ENCODE data around the gene SRBD1. TPM values are rescaled to one million over a fixed set of nuclear protein-coding genes. Genes with fewer than 3 reads are reported as not detected.

The SRBD1 gene
- polyA plus RNA-seq, 3 donors: 5.8 to 9.2 (median 7.0) TPM

DNA sequence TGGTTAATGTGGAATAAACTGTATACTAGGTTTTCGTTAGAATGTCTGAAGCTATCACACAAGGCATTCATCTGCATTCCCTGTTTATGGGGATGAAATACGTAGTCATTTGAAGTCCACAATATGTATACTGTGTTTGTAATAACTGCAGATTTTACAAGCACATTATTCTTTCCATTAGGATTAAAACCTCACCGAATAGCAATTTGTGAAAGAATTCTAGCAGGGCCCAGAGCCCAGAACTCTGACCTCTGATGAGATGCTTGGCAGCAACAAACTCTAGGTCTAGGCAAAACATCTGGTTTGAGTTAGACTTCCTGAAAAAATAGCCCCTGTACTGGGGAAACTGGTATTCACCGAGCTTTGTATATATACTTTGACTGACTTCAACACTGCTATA, 158.2 kb downstream of the SRBD1 start:
- DNase-seq: no peak
- Histone ChIP-seq H3K36me3 (replicated peaks in 1 of 2; ENCODE audit: control insufficient read depth in 1 of 2, insufficient read depth in 2 of 2, low read length in 2 of 2) (no peaks in the 10 kb centered on the region), H3K9ac (ENCODE audit: insufficient read depth, low read length, poor library complexity, severe bottlenecking) (no peak overlapping the region), H3K4me3 (replicated peaks in 1 of 3; ENCODE audit: low read depth in 2 of 3, low read length in 3 of 3) (no peak overlapping the region), H3K9me3 (replicated peaks in 1 of 2; ENCODE audit: control insufficient read depth in 1 of 2, insufficient read depth in 1 of 2, low read length in 2 of 2) (no peaks in the 10 kb centered on the region), H3K27me3 (ENCODE audit: control insufficient read depth in 2 of 2, insufficient read depth in 2 of 2, low read length in 2 of 2) (no peaks in the 10 kb centered on the region), H3K27ac (ENCODE audit: low read depth in 1 of 2, low read length in 2 of 2) (no peak overlapping the region), H3K79me2 (ENCODE audit: insufficient read depth, low read length) (no peaks in the 10 kb centered on the region), H4K20me1 (ENCODE audit: insufficient read depth, low read length) (no peaks in the 10 kb centered on the region), H3K4me1 (ENCODE audit: control insufficient read depth in 1 of 2, insufficient read depth in 2 of 2, low read length in 2 of 2) (no peaks in the 10 kb centered on the region), H2AFZ (ENCODE audit: insufficient read depth, low read depth, low read length, poor library complexity, severe bottlenecking) (no peak overlapping the region), H3K4me2 (replicated peaks; ENCODE audit: extremely low read depth, low read length, poor library complexity, severe bottlenecking) (no peak overlapping the region)
- Mint-ChIP-seq H3K27me3 (ENCODE audit: low read depth in 3 of 3) (no peaks in the 10 kb centered on the region), H3K4me1 (no peaks in the 10 kb centered on the region), H3K9me3 (no peaks in the 10 kb centered on the region), H3K4me3 (no peak overlapping the region), H3K27ac (no peak overlapping the region), H3K36me3 (peaks cover 2 to 7% of the 10 kb centered on the region in 2 donors)
- TF ChIP-seq, protein P1, sequence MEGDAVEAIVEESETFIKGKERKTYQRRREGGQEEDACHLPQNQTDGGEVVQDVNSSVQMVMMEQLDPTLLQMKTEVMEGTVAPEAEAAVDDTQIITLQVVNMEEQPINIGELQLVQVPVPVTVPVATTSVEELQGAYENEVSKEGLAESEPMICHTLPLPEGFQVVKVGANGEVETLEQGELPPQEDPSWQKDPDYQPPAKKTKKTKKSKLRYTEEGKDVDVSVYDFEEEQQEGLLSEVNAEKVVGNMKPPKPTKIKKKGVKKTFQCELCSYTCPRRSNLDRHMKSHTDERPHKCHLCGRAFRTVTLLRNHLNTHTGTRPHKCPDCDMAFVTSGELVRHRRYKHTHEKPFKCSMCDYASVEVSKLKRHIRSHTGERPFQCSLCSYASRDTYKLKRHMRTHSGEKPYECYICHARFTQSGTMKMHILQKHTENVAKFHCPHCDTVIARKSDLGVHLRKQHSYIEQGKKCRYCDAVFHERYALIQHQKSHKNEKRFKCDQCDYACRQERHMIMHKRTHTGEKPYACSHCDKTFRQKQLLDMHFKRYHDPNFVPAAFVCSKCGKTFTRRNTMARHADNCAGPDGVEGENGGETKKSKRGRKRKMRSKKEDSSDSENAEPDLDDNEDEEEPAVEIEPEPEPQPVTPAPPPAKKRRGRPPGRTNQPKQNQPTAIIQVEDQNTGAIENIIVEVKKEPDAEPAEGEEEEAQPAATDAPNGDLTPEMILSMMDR (IDR thresholded peaks at IDR 0.05): no peak
- WGBS (ENCODE audit: insufficient coverage): 100% methylated on average over 1 of the region's 4 CpGs
- intact Hi-C loops (cut with micrococcal nuclease): no loop called here

DNA sequence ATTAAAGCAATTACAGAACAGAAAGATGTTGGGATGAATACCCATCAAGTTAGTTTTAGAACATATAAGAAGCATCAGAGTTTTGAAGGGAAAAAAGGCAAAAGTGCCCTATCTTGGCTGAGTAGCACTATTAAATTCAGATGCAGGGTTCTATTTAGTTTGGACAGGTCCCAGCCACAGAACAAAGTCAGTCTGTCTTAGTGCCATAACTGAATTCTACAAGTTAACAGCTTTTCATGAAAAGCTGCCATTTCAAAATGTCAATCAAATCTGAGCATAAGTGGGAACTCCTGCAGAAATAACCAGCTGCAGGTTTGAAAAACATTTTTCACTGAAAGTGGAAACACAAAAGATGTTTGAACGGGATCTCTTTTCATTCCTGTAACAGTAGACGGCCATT, 160.4 kb downstream of the SRBD1 start:
- H3K27ac Mint-ChIP-seq: no peak overlapping the region
- no peaks in the 10 kb centered on the region for H3K27me3 Mint-ChIP-seq (ENCODE audit: low read depth in 3 of 3)
- no peak overlapping the region for H3K27ac ChIP-seq (ENCODE audit: low read depth in 1 of 2, low read length in 2 of 2)
- no peaks in the 10 kb centered on the region for H3K9me3 ChIP-seq (replicated peaks in 1 of 2; ENCODE audit: control insufficient read depth in 1 of 2, insufficient read depth in 1 of 2, low read length in 2 of 2)
- no peak for DNase-seq
- no peak overlapping the region for H3K4me3 ChIP-seq (replicated peaks in 1 of 3; ENCODE audit: low read depth in 2 of 3, low read length in 3 of 3)
- no peaks in the 10 kb centered on the region for H3K79me2 ChIP-seq (ENCODE audit: insufficient read depth, low read length)
- H3K4me1 ChIP-seq (ENCODE audit: control insufficient read depth in 1 of 2, insufficient read depth in 2 of 2, low read length in 2 of 2): no peaks in the 10 kb centered on the region
- no CpG with 5 or more reads among the region's 2 CpGs for WGBS (ENCODE audit: insufficient coverage)
- H4K20me1 ChIP-seq (ENCODE audit: insufficient read depth, low read length): no peaks in the 10 kb centered on the region
- no peak overlapping the region for H3K4me3 Mint-ChIP-seq
- H3K9ac ChIP-seq (ENCODE audit: insufficient read depth, low read length, poor library complexity, severe bottlenecking): no peak overlapping the region
- no peak overlapping the region for H3K4me2 ChIP-seq (replicated peaks; ENCODE audit: extremely low read depth, low read length, poor library complexity, severe bottlenecking)
- intact Hi-C loops (cut with micrococcal nuclease): no loop called here
- no peak overlapping the region for H2AFZ ChIP-seq (ENCODE audit: insufficient read depth, low read depth, low read length, poor library complexity, severe bottlenecking)
- no peaks in the 10 kb centered on the region for H3K4me1 Mint-ChIP-seq
- peaks cover 0 to 4% (median 0%) of the 10 kb centered on the region in 7 donors for H3K9me3 Mint-ChIP-seq
- TF ChIP-seq, protein P1 (IDR thresholded peaks at IDR 0.05): no peak
- peaks cover 7 to 14% of the 10 kb centered on the region in 2 donors for H3K36me3 Mint-ChIP-seq
- H3K36me3 ChIP-seq (replicated peaks in 1 of 2; ENCODE audit: control insufficient read depth in 1 of 2, insufficient read depth in 2 of 2, low read length in 2 of 2): no peaks in the 10 kb centered on the region
- no peaks in the 10 kb centered on the region for H3K27me3 ChIP-seq (ENCODE audit: control insufficient read depth in 2 of 2, insufficient read depth in 2 of 2, low read length in 2 of 2)
